Panc1 (cell line): Measurements from ENCODE around the gene SGF29. TPM values are rescaled to one million over a fixed set of nuclear protein-coding genes. Genes with fewer than 3 reads are reported as not detected.
"Not testable (repeated sequence)": the region's sequence is repeated elsewhere in the genome, so short reads cannot be mapped to it uniquely, and the experiment has no call there.

ENCODE experiments used
- ATAC-seq: fragments of 200-7000 bp; cut with Tn5 transposase; 2 replicates; pipeline ENCODE4 v1.9.1; 2020; ENCODE audit warnings: mild to moderate bottlenecking, moderate library complexity
- BruUV-seq: library from RNA; stranded (reverse); fragments of 400-500 nt; replicated peaks from 2 replicates; lab custom pipeline; 2021; lab: Mats Ljungman, UMichigan
- CTCF ChIA-PET: fragments of 300-600 bp; sonication (Branson Sonifier 250); formaldehyde crosslinking; loops from one replicate; lab custom pipeline; 2022; ENCODE audit warnings: antibody characterized with exemption; lab: Charles Lee
- POLR2A ChIA-PET: fragments of 300-600 bp; sonication (Branson Sonifier 250); formaldehyde crosslinking; loops from one replicate; lab custom pipeline; 2022; ENCODE audit warnings: antibody characterized with exemption; lab: Charles Lee
- DNase-seq: peaks from one replicate; pipeline ENCODE4 v3.0.0-alpha.2; 2010; ENCODE audit warnings: low read depth, low spot score
- H3K27ac ChIP-seq: 2 replicates; pipeline ENCODE4 v1.5.1; 2011; ENCODE audit warnings: mild to moderate bottlenecking, low read length, inconsistent platforms
- H3K27me3 ChIP-seq: fragments of 200-500 bp; sonication (Bioruptor generic); 2 replicates; pipeline ENCODE4 v1.6.0; 2014; ENCODE audit warnings: low read length, inconsistent platforms; ENCODE audit not compliant: control insufficient read depth, insufficient read depth
- H3K36me3 ChIP-seq: fragments of 200-500 bp; sonication (Bioruptor generic); 2 replicates; pipeline ENCODE4 v1.5.1; 2014; ENCODE audit warnings: inconsistent platforms, mild to moderate bottlenecking, low read length, moderate library complexity; ENCODE audit not compliant: control insufficient read depth, insufficient read depth
- H3K4me1 ChIP-seq: 2 replicates; pipeline ENCODE4 v1.5.1; 2011; ENCODE audit warnings: inconsistent platforms, mild to moderate bottlenecking, low read length, moderate library complexity; ENCODE audit not compliant: control insufficient read depth, insufficient read depth
- H3K4me3 ChIP-seq, 2 experiments: 2 replicates each; pipeline ENCODE4 v1.5.1; 2011 to 2012; ENCODE audit warnings: low read depth in 2 of 2, low read length in 2 of 2, mild to moderate bottlenecking in 2 of 2, inconsistent platforms in 1 of 2, moderate library complexity in 1 of 2
- H3K9me3 ChIP-seq: fragments of 200-500 bp; sonication (Bioruptor generic); 2 replicates; pipeline ENCODE4 v1.5.1; 2014; ENCODE audit warnings: low read depth, mild to moderate bottlenecking, inconsistent platforms, low read length, moderate library complexity; ENCODE audit not compliant: control insufficient read depth, insufficient read depth
- POLR2AphosphoS5 ChIP-seq: IDR thresholded peaks from 2 replicates; pipeline ENCODE4 v1.6.1; 2012; ENCODE audit warnings: mild to moderate bottlenecking, low read depth, low read length, moderate library complexity
- SIN3A ChIP-seq: IDR thresholded peaks from 2 replicates; pipeline ENCODE4 v1.6.1; 2012; ENCODE audit warnings: low read depth, mild to moderate bottlenecking, low read length, moderate library complexity, borderline replicate concordance; ENCODE audit not compliant: insufficient read depth
- TCF7L2 ChIP-seq: IDR thresholded peaks from 2 replicates; pipeline ENCODE4 v1.6.1; 2011; ENCODE audit warnings: mild to moderate bottlenecking, low read depth, low read length, inconsistent platforms
- in situ Hi-C: cut with HindIII; loops from 2 replicates; pipeline ENCODE4 v1.10.0; 2016; ENCODE audit warnings: low sequenced_read_pairs, low pct_unique_long_range_greater_than_20kb
- intact Hi-C: fragments of 100-400 bp; cut with micrococcal nuclease; formaldehyde crosslinking; loops from one replicate; pipeline ENCODE4 v1.10.0; 2022; ENCODE audit not compliant: unreplicated experiment
- total RNA-seq: library from RNA; stranded (reverse); gene quantifications from one replicate; pipeline ENCODE4 v1.2.1, GENCODE V29; 2021; ENCODE audit not compliant: unreplicated experiment
- TF ChIP-seq, protein P1 (sequence below), 2 experiments: IDR thresholded peaks; 2 replicates each; pipeline ENCODE4 v1.6.1; 2011 to 2012; ENCODE audit warnings: low read depth in 2 of 2, control low read depth in 1 of 2, low read length in 1 of 2, mild to moderate bottlenecking in 1 of 2, moderate library complexity in 1 of 2; ENCODE audit not compliant: insufficient read depth in 1 of 2
- TF ChIP-seq, protein P2 (sequence below): fragments of 450-650 bp; IDR thresholded peaks from 2 replicates; pipeline ENCODE4 v1.5.1; 2017; ENCODE audit warnings: mild to moderate bottlenecking

Gene SGF29
- total RNA-seq, 1 experiment from 2014 or later: 29.5 TPM

DNA sequence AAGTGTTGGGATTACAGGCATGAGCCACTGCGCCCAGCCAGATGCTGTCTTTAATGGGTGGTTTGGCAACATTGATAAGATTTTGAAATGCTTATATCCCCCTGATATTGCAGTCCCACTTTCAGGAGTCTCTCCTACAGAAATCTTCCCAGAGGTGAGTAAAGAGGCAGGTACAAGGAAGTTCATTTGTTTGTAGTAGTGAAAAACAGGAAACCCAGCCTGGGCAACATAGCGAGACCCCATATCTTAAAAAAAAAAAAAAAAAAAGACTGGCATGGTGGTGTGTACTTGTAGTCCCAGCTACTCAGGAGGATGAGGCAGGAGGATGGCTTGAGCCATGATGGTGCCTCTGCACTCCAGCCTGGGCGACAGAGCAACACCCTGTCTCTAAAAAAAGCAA is 8.7 kb upstream of the SGF29 start:
- DNase-seq (no peak), ATAC-seq (no peak)
- POLR2A ChIA-PET: interaction anchor here (0.6 kb wide), 1 partner anchor 69 kb away, joined by 7 read pairs; no protein-coding TSS in a partner anchor
- CTCF ChIA-PET: no interaction called here
- BruUV-seq: no TSS peak
- Histone ChIP-seq H3K27me3 (no peaks in the 10 kb centered on the region), H3K4me3 (no peak overlapping the region), H3K36me3 (no peaks in the 10 kb centered on the region), H3K4me1 (peaks cover 9% of the 10 kb centered on the region; the same call in 1 of the 2 replicates), H3K9me3 (no peaks in the 10 kb centered on the region), H3K27ac (no peak overlapping the region)
- TF ChIP-seq, protein P1, sequence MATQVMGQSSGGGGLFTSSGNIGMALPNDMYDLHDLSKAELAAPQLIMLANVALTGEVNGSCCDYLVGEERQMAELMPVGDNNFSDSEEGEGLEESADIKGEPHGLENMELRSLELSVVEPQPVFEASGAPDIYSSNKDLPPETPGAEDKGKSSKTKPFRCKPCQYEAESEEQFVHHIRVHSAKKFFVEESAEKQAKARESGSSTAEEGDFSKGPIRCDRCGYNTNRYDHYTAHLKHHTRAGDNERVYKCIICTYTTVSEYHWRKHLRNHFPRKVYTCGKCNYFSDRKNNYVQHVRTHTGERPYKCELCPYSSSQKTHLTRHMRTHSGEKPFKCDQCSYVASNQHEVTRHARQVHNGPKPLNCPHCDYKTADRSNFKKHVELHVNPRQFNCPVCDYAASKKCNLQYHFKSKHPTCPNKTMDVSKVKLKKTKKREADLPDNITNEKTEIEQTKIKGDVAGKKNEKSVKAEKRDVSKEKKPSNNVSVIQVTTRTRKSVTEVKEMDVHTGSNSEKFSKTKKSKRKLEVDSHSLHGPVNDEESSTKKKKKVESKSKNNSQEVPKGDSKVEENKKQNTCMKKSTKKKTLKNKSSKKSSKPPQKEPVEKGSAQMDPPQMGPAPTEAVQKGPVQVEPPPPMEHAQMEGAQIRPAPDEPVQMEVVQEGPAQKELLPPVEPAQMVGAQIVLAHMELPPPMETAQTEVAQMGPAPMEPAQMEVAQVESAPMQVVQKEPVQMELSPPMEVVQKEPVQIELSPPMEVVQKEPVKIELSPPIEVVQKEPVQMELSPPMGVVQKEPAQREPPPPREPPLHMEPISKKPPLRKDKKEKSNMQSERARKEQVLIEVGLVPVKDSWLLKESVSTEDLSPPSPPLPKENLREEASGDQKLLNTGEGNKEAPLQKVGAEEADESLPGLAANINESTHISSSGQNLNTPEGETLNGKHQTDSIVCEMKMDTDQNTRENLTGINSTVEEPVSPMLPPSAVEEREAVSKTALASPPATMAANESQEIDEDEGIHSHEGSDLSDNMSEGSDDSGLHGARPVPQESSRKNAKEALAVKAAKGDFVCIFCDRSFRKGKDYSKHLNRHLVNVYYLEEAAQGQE (IDR thresholded peaks at IDR 0.05; ENCODE audit: insufficient read depth in 1 of 2, low read depth in 2 of 2, low read length in 1 of 2): no peak
- no peak for TF ChIP-seq TCF7L2
- no peak for TF ChIP-seq SIN3A
- TF ChIP-seq, protein P2, sequence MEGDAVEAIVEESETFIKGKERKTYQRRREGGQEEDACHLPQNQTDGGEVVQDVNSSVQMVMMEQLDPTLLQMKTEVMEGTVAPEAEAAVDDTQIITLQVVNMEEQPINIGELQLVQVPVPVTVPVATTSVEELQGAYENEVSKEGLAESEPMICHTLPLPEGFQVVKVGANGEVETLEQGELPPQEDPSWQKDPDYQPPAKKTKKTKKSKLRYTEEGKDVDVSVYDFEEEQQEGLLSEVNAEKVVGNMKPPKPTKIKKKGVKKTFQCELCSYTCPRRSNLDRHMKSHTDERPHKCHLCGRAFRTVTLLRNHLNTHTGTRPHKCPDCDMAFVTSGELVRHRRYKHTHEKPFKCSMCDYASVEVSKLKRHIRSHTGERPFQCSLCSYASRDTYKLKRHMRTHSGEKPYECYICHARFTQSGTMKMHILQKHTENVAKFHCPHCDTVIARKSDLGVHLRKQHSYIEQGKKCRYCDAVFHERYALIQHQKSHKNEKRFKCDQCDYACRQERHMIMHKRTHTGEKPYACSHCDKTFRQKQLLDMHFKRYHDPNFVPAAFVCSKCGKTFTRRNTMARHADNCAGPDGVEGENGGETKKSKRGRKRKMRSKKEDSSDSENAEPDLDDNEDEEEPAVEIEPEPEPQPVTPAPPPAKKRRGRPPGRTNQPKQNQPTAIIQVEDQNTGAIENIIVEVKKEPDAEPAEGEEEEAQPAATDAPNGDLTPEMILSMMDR: no peak
- TF ChIP-seq POLR2AphosphoS5: no peak
- in situ Hi-C loops: no loop called here
- intact Hi-C loops: no loop called here

DNA sequence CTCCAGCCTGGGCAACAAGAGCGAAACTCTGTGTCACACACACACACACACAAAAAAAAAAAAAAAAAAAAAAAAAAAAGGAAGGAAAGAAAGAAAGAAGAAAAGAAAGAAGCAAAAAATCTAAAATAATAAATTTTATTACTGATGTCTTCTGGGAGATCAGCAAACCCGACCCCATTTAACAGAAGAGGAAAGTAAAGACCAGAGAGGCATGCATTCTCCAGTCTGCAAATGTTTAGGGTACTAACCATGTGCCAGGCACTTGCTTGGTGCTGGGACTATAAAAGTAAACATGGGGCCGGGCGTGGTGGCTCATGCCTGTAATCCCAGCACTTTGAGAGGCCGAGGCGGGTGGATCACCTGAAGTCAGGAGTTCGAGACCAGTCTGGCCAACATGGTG is 7.8 kb upstream of the SGF29 start:
- H3K27me3 ChIP-seq, intact Hi-C loops, H3K9me3 ChIP-seq, H3K4me1 ChIP-seq, H3K27ac ChIP-seq, H3K36me3 ChIP-seq, BruUV-seq, H3K4me3 ChIP-seq, in situ Hi-C loops, DNase-seq, ATAC-seq: not testable (repeated sequence)
- POLR2A ChIA-PET: interaction anchor here (0.6 kb wide), 1 partner anchor 70 kb away, joined by 7 read pairs; no protein-coding TSS in a partner anchor
- CTCF ChIA-PET: interaction anchor here (0.7 kb wide), 1 partner anchor 284 kb away, joined by 11 read pairs; no protein-coding TSS in a partner anchor

DNA sequence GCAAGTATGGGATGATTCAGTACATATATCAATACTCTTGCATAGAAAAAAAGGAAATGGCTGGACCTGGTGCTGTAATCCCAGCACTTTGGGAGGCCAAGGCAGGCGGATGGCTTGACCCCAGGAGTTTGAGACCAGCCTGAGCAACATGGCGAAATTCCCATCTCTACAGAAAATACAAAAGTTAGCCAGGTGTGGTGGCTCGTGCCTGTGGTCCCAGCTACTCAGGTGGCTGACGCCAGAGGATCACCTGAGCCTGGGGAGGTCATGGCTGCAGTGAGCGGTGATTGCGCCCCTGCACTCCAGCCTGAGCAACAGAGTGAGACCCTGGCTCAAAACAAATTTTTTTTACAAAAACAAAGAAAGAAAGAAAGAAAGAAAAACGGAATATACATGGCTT is 7.1 kb upstream of the SGF29 start:
- no peaks in the 10 kb centered on the region for H3K36me3 ChIP-seq
- DNase-seq (no peak), ATAC-seq (no peak)
- no TSS peak for BruUV-seq
- ChIA-PET POLR2A (no interaction called here), CTCF (no interaction called here)
- H3K4me3 ChIP-seq: no peak overlapping the region
- intact Hi-C loops: no loop called here
- no peaks in the 10 kb centered on the region for H3K27me3 ChIP-seq
- TF ChIP-seq POLR2AphosphoS5 (no peak), TCF7L2 (no peak), SIN3A (no peak)
- TF ChIP-seq, protein P2: no peak
- TF ChIP-seq, protein P1 (IDR thresholded peaks at IDR 0.05; ENCODE audit: insufficient read depth in 1 of 2, low read depth in 2 of 2, low read length in 1 of 2): no peak
- H3K4me1 ChIP-seq: peaks cover 7% of the 10 kb centered on the region; the same call in 1 of the 2 replicates
- no peaks in the 10 kb centered on the region for H3K9me3 ChIP-seq
- in situ Hi-C loops: no loop called here
- H3K27ac ChIP-seq: no peak overlapping the region
